ENCODE data around the gene CXCR6. TPM values are rescaled to one million over a fixed set of nuclear protein-coding genes. Genes with fewer than 3 reads are reported as not detected.

The CXCR6 gene
- total and polyA plus RNA-seq, 12 donors = 0.17 to 1.2 (median 0.35) TPM; not detected in 4

- Histone ChIP-seq H3K27ac (no peak overlapping the region), H3K4me3 (no peak overlapping the region), H3K36me3 (peaks cover 0 to 50% (median 22%) of the 10 kb centered on the region in 9 donors), H3K27me3 (no peaks in the 10 kb centered on the region), H3K9me3 (no peaks in the 10 kb centered on the region), H3K4me1 (peaks cover 0 to 13% (median 0%) of the 10 kb centered on the region in 9 donors)
- TF ChIP-seq CTCF (IDR thresholded peaks at IDR 0.05) = no peak
- 87 to 88% methylated on average over 6 of the region's 6 CpGs for WGBS, 2 donors
- no peak for DNase-seq
- intact Hi-C loops (cut with DNase I) = no loop called here
- ATAC-seq = peak in 3 of 8 donors; percentile 8 to 48 (median 18)
Observed at GRCh38 chr3:45917146-45917898, 25.9 kb upstream of the CXCR6 start.

- 80 to 90% methylated on average over 14 of the region's 14 CpGs for WGBS, 2 donors
- no peak for DNase-seq
- no peak overlapping the region for H3K27ac ChIP-seq
- TF ChIP-seq CTCF (IDR thresholded peaks at IDR 0.05) = no peak
- no peak overlapping the region for H3K4me3 ChIP-seq
- H3K4me1 ChIP-seq = peaks cover 0 to 9% (median 0%) of the 10 kb centered on the region in 9 donors
- H3K36me3 ChIP-seq = peaks cover 0 to 89% (median 49%) of the 10 kb centered on the region in 9 donors
- intact Hi-C loops (cut with DNase I) = loop anchor here in 2 of 10 donors (10.0 kb wide), 1 partner anchor 157 kb away; no protein-coding TSS in a partner anchor
- peak in 1 of 8 donors; percentile 12 for ATAC-seq
- H3K9me3 ChIP-seq = no peaks in the 10 kb centered on the region
- no peaks in the 10 kb centered on the region for H3K27me3 ChIP-seq
Observed at GRCh38 chr3:45921158-45922038, 21.9 kb upstream of the CXCR6 start.

DNA sequence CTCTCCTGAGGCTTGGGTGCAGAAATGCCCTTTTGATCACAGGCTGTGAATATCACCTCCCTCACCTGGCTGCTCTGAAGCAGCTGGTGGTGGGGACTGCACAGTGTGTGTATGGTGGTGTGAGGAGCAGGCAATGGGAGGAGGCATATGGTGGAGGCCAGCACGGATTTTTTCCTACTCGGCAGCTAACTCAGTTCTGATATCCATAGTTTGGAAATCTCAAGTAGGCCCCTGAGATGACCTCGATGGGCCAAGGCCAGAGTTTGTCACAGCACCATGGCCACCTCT, 21.3 kb upstream of the CXCR6 start:
- TF ChIP-seq CTCF (IDR thresholded peaks at IDR 0.05) = no peak
- DNase-seq (no peak), ATAC-seq (no peak)
- intact Hi-C loops (cut with DNase I) = loop anchor here in 2 of 10 donors (10.0 kb wide), 1 partner anchor 157 kb away; no protein-coding TSS in a partner anchor
- H3K9me3 ChIP-seq = no peaks in the 10 kb centered on the region
- peaks cover 0 to 5% (median 0%) of the 10 kb centered on the region in 9 donors for H3K4me1 ChIP-seq
- 83 to 88% methylated on average over 3 of the region's 3 CpGs for WGBS, 2 donors
- no peak overlapping the region for H3K27ac ChIP-seq
- no peak overlapping the region for H3K4me3 ChIP-seq
- no peaks in the 10 kb centered on the region for H3K27me3 ChIP-seq
- peaks cover 0 to 95% (median 51%) of the 10 kb centered on the region in 9 donors for H3K36me3 ChIP-seq

DNA sequence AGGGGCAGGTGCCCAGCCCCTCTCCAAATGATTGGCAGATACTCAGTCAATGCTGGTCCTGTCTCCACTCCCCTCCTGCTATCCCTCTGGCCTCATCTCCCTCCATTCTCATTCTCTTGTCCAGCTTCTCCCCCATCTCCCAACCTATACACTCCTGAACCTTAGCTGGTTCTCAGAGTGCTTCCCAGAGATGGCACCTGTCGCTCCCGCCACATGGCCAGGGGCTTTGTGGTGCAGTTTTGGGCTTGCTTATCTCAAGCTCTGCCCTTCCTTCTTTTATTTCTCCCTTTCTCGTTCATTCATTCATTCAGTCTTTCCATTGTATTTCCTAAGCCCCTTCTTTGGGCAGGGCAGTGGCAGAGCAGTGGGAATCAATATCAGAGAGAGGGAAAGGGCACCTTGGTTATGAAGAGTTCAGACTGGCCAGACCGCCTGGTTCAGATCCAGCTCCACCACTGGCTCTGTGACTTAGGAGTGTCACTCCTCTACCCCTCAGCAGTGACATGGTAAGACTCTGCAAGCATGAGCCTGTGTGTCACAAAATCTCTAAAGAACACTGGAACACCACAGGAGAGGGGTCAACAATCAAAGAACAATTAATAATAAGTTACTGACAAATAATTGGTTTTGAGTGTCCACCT, 20.2 kb upstream of the CXCR6 start:
- no peaks in the 10 kb centered on the region for H3K9me3 ChIP-seq
- no peak overlapping the region for H3K4me3 ChIP-seq
- TF ChIP-seq CTCF (IDR thresholded peaks at IDR 0.05) = no peak
- H3K4me1 ChIP-seq = peaks cover 0 to 5% (median 0%) of the 10 kb centered on the region in 9 donors
- ATAC-seq = peak in 5 of 8 donors; percentile 43 to 72 (median 53)
- intact Hi-C loops (cut with DNase I) = loop anchor here in 2 of 10 donors (10.0 kb wide), 1 partner anchor 158 kb away; no protein-coding TSS in a partner anchor
- no peaks in the 10 kb centered on the region for H3K27me3 ChIP-seq
- WGBS, 2 donors = 91 to 93% methylated on average over 4 of the region's 4 CpGs
- peaks cover 0 to 100% (median 52%) of the 10 kb centered on the region in 9 donors for H3K36me3 ChIP-seq
- H3K27ac ChIP-seq = no peak overlapping the region
- no peak for DNase-seq

Measured in heart right ventricle (tissue), 16 donors.